Measurements from ENCODE around the gene HIRIP3.

Gene HIRIP3

DNA sequence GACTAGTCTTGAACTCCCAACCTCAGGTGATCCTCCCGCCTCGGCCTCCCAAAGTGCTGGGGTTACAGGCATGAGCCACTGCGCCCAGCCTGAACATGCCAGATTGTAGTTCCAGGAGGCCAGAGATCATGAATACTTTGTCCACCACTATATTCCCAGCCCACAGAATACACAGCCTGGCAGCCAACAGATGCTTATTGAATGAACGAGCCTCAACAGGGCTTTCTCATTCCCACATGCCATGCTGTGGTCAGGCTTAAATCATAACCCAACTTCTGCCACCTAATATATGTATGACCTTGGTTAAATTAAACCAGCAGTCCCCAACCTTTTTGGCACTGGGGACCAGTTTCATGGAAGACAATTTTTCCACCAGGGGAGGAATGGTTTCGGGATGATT, 36.7 kb downstream of the HIRIP3 start:
- DNase-seq, result no peak

DNA sequence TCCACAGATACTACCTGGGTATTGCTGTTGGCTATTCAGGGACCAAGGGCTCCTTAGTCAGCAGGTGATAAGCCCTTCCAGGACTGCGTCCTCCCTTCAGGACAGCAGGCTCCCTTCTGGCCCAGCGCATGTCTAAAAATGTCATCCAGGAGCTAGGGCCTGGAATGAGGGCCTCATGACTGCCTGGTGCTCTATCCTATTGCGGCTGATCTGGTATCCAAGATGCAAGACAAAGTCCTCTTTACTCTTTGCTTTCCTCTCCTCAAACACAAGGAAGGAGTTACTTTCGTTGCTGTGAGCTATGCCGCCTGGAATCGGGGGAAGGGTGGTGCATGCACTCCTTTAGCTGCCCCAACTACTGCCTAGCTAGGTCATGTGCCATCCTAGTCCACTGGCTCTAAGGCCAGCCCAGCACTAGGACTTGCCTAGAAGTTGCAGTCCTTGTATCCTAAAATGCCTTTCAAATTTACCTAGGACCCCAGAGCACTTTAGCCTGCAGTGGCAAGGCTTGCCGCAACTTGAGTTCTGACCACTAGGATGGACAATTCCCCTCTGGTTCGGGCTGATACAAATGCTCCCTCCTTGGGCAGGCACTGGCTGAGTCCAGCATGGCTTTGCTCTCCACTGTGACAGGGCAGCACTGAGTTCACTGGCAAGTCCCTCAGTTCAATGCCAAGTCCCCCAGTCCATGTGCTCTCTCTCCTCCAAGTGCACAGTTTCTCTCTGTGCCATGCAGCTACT, 43.6 kb downstream of the HIRIP3 start:
- no peak for DNase-seq

- no peak for DNase-seq
Measured at GRCh38 chr16:29950806-29951461, 44.5 kb downstream of the HIRIP3 start.

DNA sequence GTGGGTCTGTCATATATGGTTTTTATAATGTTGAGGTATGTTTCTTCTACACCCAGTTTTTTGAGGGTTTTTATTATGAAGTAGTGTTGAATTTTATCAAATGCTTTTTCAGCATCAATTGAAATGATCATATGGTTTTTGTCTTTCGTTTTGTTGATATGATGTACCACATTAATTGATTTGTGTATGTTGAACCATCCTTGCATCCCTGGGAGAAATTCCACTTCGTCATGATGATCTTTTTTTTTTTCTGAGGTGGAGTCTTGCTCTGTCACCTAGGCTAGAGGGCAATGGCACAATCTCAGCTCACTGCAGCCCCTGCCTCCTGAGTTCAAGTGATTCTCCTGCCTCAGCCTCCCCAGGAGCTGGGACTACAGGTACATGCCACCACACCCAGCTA, 47.5 kb downstream of the HIRIP3 start:
- no peak for DNase-seq

DNA sequence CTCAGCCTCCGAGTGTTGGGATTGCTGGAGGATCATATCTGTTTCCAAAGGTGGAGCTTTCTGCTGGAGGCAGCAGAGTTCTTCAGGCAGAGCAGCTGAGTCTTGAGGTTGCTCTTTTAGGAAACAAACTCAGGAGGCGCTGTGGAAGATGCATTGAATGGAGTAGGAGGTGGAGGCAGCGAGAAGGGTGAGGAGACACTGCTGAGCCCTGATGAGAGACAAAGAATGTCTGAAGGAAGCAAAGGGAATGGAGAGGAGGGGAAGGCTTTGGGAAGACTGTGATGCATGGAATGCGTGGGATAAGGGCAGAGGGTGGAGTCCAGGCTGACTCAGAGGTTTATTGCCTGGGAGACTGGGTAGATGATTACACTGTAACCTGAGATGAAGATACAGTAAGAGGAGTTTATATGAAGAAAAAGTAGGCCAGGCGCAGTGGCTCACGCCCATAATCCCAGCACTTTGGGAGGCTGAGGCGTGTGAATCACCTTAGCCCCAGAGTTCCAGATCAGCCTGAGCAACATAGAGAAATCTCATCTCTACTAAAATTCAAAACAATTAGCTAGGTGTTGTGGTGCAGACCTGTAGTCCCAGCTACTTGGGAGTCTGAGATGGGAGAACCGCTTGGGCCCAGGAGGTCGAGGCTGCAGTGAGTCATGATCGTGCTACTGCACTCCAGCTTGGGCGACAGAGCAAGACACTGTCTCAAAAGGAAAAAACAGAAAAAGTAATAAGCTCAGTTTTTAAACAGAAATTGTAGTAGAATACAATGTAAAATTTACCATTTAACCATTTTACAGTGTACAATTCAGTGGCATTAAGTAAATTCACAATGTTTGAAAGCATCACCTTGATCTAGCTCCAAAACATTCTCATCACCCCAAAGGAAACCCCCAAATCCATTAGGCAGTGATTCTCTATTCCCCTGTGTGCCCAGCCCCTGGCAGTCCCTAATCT, 51.3 kb downstream of the HIRIP3 start:
- no peak for DNase-seq

All from NCI-H1694 (cell line).